Measurements from ENCODE around the gene CYP26C1. TPM values are rescaled to one million over a fixed set of nuclear protein-coding genes. Genes with fewer than 3 reads are reported as not detected.
A peak's percentile ranks its signal among the peaks of the same experiment; 100 is the strongest.

CYP26C1 gene
- polyA plus RNA-seq, 1 experiment: 0.09 TPM

- no peak for DNase-seq (ENCODE audit: low read depth)
- no peak overlapping the region for H3K4me3 ChIP-seq (ENCODE audit: low read depth, low read length)
- POLR2A ChIA-PET: no interaction called here
- CTCF ChIA-PET: interaction anchor here (0.5 to 2.5 kb wide), 4 partner anchors 9 to 146 kb away, joined by 3 to 14 read pairs (median 4); no protein-coding TSS in a partner anchor
- no peak for TF ChIP-seq CTCF (IDR thresholded peaks at IDR 0.05; ENCODE audit: insufficient read depth, low read depth, low read length)
- peaks cover 91% of the 10 kb centered on the region for H3K27me3 ChIP-seq (ENCODE audit: control insufficient read depth, insufficient read depth, low read length)
- no peaks in the 10 kb centered on the region for H3K36me3 ChIP-seq (ENCODE audit: control insufficient read depth, insufficient read depth, low read length)
Measured at GRCh38 chr10:93071177-93071472, 10.5 kb downstream of the CYP26C1 start.

- H3K36me3 ChIP-seq (ENCODE audit: control insufficient read depth, insufficient read depth, low read length): no peaks in the 10 kb centered on the region
- ChIA-PET CTCF (interaction anchor here (1.1 kb wide), 1 partner anchor 147 kb away, joined by 3 read pairs; no protein-coding TSS in a partner anchor), POLR2A (no interaction called here)
- TF ChIP-seq CTCF (IDR thresholded peaks at IDR 0.05; ENCODE audit: insufficient read depth, low read depth, low read length): no peak
- peak overlapping the region; percentile 2; the same call in 1 of the 2 replicates for H3K4me3 ChIP-seq (ENCODE audit: low read depth, low read length)
- DNase-seq (ENCODE audit: low read depth): no peak
- H3K27me3 ChIP-seq (ENCODE audit: control insufficient read depth, insufficient read depth, low read length): peaks cover 86% of the 10 kb centered on the region
Measured at GRCh38 chr10:93071674-93072224, 11.2 kb downstream of the CYP26C1 start.

GRCh38 chr10:93072225-93072712 lies 11.7 kb downstream of the CYP26C1 start:
- CTCF ChIA-PET: interaction anchor here (0.8 kb wide), 1 partner anchor 10 kb away, joined by 3 read pairs; no protein-coding TSS in a partner anchor
- peak overlapping the region; percentile 2; the same call in 1 of the 2 replicates for H3K4me3 ChIP-seq (ENCODE audit: low read depth, low read length)
- TF ChIP-seq CTCF (IDR thresholded peaks at IDR 0.05; ENCODE audit: insufficient read depth, low read depth, low read length): no peak
- peaks cover 81% of the 10 kb centered on the region for H3K27me3 ChIP-seq (ENCODE audit: control insufficient read depth, insufficient read depth, low read length)
- H3K36me3 ChIP-seq (ENCODE audit: control insufficient read depth, insufficient read depth, low read length): no peaks in the 10 kb centered on the region
- DNase-seq (ENCODE audit: low read depth): no peak
- POLR2A ChIA-PET: no interaction called here

- ChIA-PET CTCF (interaction anchor here (0.8 to 1.1 kb wide), 2 partner anchors 11 to 34 kb away, joined by 3 read pairs; no protein-coding TSS in a partner anchor), POLR2A (no interaction called here)
- no peak for DNase-seq (ENCODE audit: low read depth)
- H3K4me3 ChIP-seq (ENCODE audit: low read depth, low read length): peak overlapping the region; percentile 22; the same call in 1 of the 2 replicates
- H3K27me3 ChIP-seq (ENCODE audit: control insufficient read depth, insufficient read depth, low read length): peaks cover 76% of the 10 kb centered on the region
- H3K36me3 ChIP-seq (ENCODE audit: control insufficient read depth, insufficient read depth, low read length): no peaks in the 10 kb centered on the region
- TF ChIP-seq CTCF (IDR thresholded peaks at IDR 0.05; ENCODE audit: insufficient read depth, low read depth, low read length): no peak
Measured at GRCh38 chr10:93072713-93073538, 12.3 kb downstream of the CYP26C1 start.

- peak within 1 kb of the TSS; percentile 22 for H3K4me3 ChIP-seq (ENCODE audit: low read depth, low read length)
- DNase-seq (ENCODE audit: low read depth): no peak
- CTCF ChIA-PET: interaction anchor here (0.5 to 1.1 kb wide), 2 partner anchors 33 to 67 kb away, joined by 3 read pairs; no protein-coding TSS in a partner anchor
Measured at GRCh38 chr10:93073539-93074146, 13.0 kb downstream of the CYP26C1 start, which contains the start of gene CYP26A1. CYP26A1 (plus strand) TSS chr10:93073893; CDS start chr10:93073935, 42 bp downstream.

More at GRCh38 chr10:93073539-93074146, 13.0 kb downstream of the CYP26C1 start, which contains the start of gene CYP26A1:
- H3K27me3 ChIP-seq (ENCODE audit: control insufficient read depth, insufficient read depth, low read length): peaks cover 71% of the 10 kb centered on the region
- H3K36me3 ChIP-seq (ENCODE audit: control insufficient read depth, insufficient read depth, low read length): no peaks in the 10 kb centered on the region
- POLR2A ChIA-PET: no interaction called here
- TF ChIP-seq CTCF (IDR thresholded peaks at IDR 0.05; ENCODE audit: insufficient read depth, low read depth, low read length): no peak

Measured in BJ (cell line).